ENCODE results near the gene GRK1. TPM values are rescaled to one million over a fixed set of nuclear protein-coding genes. Genes with fewer than 3 reads are reported as not detected.
"Not testable (repeated sequence)": the region's sequence is repeated elsewhere in the genome, so short reads cannot be mapped to it uniquely, and the experiment has no call there.

GRK1 gene
- total RNA-seq, 1 experiment from 2014 or later: 0.13 TPM

- DNase-seq (ENCODE audit: low spot score): no peak
Observed at GRCh38 chr13:113664751-113665596, 2.0 kb upstream of the GRK1 start.

GRCh38 chr13:113665597-113666328 lies 1.3 kb upstream of the GRK1 start:
- no peak for DNase-seq (ENCODE audit: low spot score)

GRCh38 chr13:113666329-113666670 lies 719 bp upstream of the GRK1 start:
- no peak for DNase-seq (ENCODE audit: low spot score)

- no peak for DNase-seq (ENCODE audit: low spot score)
Observed at GRCh38 chr13:113667771-113668490, 912 bp downstream of the GRK1 start.

- no peak for DNase-seq (ENCODE audit: low spot score)
Observed at GRCh38 chr13:113668491-113668971, 1.5 kb downstream of the GRK1 start.

- no peak for DNase-seq (ENCODE audit: low spot score)
Observed at GRCh38 chr13:113669231-113669754, 2.3 kb downstream of the GRK1 start.

- no peak for DNase-seq (ENCODE audit: low spot score)
Observed at GRCh38 chr13:113669755-113670341, 2.8 kb downstream of the GRK1 start.

- DNase-seq (ENCODE audit: low spot score): no peak
Observed at GRCh38 chr13:113670541-113670940, 3.5 kb downstream of the GRK1 start.

- DNase-seq (ENCODE audit: low spot score): no peak
Observed at GRCh38 chr13:113671066-113672001, 4.3 kb downstream of the GRK1 start.

- DNase-seq (ENCODE audit: low spot score): no peak
Observed at GRCh38 chr13:113672002-113672651, 5.1 kb downstream of the GRK1 start.

- DNase-seq (ENCODE audit: low spot score): no peak
Observed at GRCh38 chr13:113722921-113723320, 55.9 kb downstream of the GRK1 start.

GRCh38 chr13:113723410-113724015 lies 56.5 kb downstream of the GRK1 start:
- DNase-seq (ENCODE audit: low spot score): no peak

- no peak for DNase-seq (ENCODE audit: low spot score)
Observed at GRCh38 chr13:113724016-113724758, 57.2 kb downstream of the GRK1 start.

GRCh38 chr13:113724780-113725315 lies 57.8 kb downstream of the GRK1 start:
- peak; percentile 47 for DNase-seq (ENCODE audit: low spot score)

- DNase-seq (ENCODE audit: low spot score): not testable (repeated sequence)
Observed at GRCh38 chr13:113725329-113726105, 58.5 kb downstream of the GRK1 start.

- DNase-seq (ENCODE audit: low spot score): not testable (repeated sequence)
Observed at GRCh38 chr13:113726106-113726821, 59.2 kb downstream of the GRK1 start.

- DNase-seq (ENCODE audit: low spot score): no peak
Observed at GRCh38 chr13:113726961-113727411, 60.0 kb downstream of the GRK1 start.
